CD4-positive, alpha-beta T cell treated with Interleukin-15 for 1 hour (primary cell): ENCODE measurements around the gene RRN3.
"Not testable (repeated sequence)": the region's sequence is repeated elsewhere in the genome, so short reads cannot be mapped to it uniquely, and the experiment has no call there.

Experiments used
- DNase-seq: peaks from one replicate; pipeline ENCODE4 v3.0.0-alpha.2; 2020

The RRN3 gene

DNA sequence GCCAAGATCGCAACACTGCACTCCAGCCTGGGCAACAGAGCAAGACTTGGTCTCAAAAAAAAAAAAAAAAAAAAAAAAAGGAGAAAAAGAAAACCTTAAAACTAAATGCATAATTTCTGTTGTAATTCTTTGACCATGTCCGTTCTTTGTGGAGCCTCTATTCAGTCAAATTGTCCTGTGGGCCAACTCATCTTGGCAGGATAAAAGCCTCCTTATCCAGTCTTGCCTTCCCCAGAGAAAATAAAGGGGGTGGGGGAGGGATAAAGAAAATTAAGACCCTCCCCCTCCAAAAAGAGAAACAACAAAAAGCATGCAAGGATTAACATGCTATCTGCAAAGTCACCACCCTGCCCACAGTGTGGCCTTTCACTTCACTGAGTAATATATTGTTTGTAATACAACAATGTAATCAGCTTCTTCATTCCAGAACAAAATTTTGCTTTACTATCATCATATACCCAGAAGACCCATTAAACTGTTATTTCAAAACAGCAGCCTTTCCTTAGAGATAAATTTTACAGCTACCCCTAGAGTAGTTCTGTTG is 5.4 kb upstream of the RRN3 start:
- DNase-seq, result not testable (repeated sequence)

- not testable (repeated sequence) for DNase-seq
Measured at GRCh38 chr16:15096583-15096972, 2.5 kb upstream of the RRN3 start.

- DNase-seq, result not testable (repeated sequence)
Measured at GRCh38 chr16:15093571-15093954, 509 bp downstream of the RRN3 start.

GRCh38 chr16:15090663-15091269 is 3.3 kb downstream of the RRN3 start:
- DNase-seq, result not testable (repeated sequence)

- not testable (repeated sequence) for DNase-seq
Measured at GRCh38 chr16:15082788-15083187, 11.3 kb downstream of the RRN3 start.

DNA sequence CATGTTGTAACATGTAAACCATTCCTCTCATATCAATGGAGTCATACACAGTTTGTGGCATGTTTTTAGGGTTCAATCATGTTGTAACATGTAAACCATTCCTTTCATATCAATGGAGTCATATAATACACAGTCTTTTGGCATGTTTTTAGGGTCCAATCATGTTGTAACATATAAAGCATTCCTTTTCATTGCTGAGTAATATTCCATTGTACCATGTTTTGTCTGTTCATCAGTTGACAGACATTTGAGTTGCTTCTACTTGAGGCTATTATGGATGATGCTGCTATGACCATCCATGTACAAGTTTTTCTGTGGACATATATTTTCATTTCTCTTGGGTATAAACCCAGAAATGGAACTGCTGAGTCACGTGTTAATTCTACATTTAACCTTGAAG is 13.2 kb downstream of the RRN3 start:
- not testable (repeated sequence) for DNase-seq

DNA sequence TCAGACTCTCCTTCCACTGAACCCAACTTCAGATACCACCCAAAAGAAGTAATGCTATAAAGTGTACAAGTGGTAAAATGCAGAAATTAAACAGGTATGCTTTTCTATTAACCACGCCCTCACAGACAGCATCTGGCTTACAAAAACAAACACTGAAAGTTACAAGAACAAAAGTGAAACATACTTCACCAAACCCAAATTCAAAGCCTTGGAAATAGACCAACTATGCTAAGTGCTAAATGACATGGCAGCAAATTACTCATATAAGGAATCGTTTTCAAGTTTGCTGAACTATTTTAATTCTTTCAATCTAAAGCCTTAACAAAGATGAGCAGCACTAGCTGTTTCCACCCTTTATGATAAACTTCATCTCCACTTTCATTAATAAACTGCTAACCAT is 17.9 kb downstream of the RRN3 start:
- not testable (repeated sequence) for DNase-seq

DNA sequence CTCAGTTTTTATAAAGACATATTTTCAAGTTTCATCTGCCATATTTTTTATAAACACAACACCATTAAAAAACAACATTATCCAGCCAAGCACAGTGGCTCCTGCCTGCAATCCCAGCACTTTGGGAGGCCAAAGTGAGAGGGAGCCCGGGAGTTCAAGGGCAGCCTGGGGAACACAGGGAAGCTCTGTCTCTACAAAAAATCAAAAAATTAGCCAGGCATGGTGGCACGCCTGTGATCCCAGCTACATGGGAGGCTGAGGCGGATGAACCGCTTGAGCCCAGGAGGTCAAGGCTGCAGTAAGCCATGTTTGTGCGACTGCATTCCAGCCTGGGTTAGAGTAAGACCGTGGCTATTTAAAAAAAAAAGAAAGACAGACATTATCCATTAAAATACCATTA is 21.0 kb downstream of the RRN3 start:
- DNase-seq, result no peak

DNA sequence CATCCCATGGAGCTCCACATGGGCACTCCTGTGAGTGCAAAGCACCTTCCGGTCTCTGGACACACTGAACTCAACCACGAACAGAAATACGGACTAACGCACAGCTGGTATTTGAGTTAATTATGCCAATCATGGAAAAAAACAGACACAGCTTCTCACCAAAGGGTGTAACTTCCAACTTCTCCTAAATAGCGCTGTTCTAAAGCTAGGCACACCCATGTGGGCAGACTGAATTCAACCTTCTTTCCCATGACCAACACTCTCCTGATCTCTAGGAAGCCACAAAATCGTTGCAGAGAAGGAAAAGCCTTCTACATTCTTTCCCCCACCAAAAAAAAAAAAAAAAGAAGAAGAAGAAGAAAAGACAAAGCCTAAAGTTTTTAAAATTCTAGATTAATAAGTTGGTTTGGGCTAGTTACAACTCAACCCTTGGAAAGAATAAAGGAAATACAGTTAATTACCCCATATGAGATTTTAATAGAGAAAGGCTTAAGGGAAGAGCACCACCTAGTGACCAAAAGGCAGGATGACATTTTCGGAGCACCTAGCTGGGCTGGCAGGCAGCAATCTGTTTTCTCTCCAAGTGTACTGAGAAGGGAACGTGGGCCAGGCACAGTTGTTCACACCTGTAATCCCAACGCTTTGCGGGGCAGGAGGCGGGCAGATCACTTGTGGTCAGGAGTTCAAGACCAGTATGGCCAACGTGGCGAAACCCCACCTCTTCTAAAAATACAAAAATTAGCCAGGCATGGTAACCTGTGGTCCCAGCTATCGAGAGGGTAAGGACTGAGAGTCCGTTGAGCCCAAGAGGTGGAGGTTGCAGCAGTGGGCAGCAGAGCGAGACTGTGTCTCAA is 21.9 kb downstream of the RRN3 start:
- DNase-seq, result not testable (repeated sequence)

DNA sequence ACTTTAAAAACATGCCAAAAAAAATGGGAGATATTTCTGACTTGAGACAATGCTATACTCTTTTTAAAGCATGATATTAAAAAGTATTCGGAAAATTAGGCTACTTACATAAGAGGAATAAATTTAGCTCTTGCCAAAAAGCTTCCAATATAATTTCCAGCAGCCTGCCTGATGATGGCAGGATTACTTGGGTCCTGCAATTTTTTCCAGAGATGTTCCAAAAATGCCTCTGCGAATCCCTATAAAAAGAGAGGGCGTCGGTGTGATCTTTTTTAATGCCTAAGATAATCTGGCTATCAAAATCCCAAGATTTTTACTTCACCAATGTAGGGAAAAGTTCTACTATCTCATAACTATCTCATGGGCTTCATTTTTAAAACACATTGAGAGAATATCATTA is 23.1 kb downstream of the RRN3 start:
- not testable (repeated sequence) for DNase-seq

- DNase-seq, result not testable (repeated sequence)
Measured at GRCh38 chr16:15066690-15067089, 27.4 kb downstream of the RRN3 start.

DNA sequence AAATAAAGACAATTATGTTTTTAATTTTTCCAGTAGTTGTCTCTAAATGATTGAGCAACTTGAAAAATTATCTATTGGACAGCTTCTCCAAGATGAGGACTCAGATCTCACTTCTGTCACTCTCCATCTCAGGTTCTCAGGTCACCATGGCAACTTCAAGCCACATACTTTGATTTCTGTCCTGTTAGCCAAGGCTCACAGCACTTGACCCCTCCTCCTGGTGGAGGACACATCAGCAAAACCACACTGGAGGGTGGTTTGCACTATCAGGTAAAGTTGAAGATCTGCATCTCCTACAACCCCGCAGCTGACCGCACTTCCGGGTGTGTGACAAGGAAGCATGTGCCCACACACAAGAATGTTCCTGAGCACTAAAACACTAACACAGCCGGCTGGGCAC is 28.1 kb downstream of the RRN3 start:
- DNase-seq, result not testable (repeated sequence)

- not testable (repeated sequence) for DNase-seq
Measured at GRCh38 chr16:15062085-15062810, 31.8 kb downstream of the RRN3 start.

GRCh38 chr16:15059324-15059723 is 34.7 kb downstream of the RRN3 start:
- no peak for DNase-seq

DNA sequence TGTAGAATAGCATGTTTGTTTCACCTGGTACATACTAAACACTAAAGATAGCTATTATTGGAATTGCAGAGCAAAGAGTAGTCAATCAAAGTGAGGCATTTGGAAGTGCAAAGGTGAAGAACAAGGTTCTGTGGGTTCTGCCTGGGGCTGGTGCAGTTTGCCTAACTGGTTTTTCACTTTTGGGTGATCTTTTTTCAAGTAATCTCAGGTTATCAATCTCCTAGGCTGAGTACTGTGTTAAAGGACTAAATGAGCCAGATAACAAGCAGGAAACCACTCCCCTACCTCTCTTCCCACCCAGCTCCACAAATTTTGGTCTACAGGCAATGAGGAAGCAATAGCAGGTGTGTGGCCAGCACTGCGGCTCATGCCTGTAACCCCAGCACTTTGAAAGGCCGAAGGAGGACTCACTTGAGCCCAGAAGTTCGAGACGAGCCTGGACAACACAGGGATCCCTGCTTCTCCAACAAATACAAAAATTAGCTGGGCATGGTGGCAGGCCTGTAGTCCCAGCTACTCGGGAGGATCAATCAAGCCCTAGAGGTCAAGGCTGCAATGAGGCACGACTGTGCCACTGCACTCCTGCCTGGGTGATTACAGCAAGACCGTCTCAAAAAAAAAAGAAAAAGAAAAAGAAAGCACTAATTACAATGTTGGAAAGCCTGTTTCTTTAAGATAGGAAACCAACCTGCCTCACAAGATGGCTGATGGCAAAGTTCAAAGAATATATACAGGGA is 36.2 kb downstream of the RRN3 start:
- no peak for DNase-seq

DNA sequence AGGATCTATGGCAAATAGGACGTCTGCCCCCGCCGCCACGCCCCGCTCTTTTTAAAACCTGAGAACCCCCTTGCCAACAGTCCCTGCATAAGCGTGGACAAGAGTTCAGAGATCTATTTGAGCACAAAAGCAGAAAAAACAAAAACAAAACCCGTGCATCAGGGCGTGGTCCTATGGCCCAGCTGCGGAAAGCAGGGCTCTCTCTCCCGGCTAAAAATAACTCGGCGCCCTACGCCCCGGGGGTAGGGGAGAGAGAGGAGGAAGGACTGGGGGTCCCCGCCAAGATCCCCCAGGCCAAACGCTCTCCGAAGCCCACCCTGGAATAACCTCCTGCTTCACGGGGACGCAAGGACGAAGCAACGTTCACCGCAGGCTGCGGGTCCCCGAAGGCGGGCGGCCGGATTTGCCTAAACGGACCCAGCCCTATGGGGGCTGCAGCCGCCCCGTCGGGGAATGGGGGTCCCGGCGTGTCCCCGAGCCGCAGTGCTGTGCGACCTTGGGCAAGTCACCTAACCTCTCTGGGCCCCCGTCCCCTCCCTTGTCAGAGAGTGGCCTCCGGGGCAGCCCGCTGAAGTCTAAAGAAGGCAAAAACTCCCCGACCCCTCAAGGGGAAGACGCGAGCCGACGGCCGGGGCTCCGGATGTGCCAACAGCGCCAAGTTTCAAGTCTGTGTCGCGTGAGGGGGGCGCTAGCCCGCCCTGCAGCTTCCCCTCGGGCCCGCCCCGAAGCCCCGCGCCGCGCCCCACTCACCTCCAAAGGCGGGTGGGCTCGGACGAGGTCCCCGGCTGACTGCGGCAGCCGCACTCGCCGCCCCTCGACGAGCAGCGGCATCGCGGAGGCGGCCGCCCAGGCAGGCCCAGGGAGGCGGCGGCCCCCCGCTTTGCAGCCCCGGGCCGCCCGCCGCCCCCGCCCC is 38.7 kb downstream of the RRN3 start:
- DNase-seq, result no peak

DNA sequence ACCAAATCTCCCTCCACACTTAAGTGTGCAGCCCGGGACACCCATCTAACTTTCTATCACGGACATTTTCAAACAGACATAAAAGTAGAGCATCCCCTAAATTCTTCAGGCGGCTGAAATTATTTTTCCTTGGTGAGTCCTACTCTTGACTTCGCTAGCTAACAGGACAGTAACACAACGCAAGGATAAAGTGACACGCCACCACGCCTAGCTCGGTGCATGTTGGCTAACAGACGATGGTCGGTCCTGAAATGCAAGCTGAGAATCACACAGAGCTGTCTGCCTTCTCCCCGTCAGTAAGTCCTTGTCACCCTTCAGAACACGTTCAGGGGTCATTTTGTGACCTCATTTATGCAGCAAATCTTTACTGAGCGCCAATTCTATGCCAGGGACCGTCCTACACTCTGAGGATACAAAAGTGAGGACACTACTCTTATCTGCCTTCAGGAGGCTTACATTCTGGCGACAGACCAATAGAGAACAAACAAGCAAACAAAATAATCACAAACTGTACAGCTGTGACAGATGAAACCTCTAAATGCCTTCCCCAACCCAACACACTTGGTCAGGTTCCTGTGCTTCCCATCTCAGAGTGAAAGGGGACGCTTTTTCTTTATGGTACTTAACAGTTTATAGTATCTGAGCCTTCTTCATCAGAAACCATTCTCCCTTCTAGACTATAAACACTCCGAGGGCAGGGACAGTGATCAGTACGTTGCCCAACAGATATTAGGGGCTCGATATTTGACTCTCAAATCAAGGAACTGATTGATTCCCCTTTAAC is 39.5 kb downstream of the RRN3 start:
- DNase-seq, result no peak

GRCh38 chr16:15053904-15054303 is 40.2 kb downstream of the RRN3 start:
- no peak for DNase-seq

DNA sequence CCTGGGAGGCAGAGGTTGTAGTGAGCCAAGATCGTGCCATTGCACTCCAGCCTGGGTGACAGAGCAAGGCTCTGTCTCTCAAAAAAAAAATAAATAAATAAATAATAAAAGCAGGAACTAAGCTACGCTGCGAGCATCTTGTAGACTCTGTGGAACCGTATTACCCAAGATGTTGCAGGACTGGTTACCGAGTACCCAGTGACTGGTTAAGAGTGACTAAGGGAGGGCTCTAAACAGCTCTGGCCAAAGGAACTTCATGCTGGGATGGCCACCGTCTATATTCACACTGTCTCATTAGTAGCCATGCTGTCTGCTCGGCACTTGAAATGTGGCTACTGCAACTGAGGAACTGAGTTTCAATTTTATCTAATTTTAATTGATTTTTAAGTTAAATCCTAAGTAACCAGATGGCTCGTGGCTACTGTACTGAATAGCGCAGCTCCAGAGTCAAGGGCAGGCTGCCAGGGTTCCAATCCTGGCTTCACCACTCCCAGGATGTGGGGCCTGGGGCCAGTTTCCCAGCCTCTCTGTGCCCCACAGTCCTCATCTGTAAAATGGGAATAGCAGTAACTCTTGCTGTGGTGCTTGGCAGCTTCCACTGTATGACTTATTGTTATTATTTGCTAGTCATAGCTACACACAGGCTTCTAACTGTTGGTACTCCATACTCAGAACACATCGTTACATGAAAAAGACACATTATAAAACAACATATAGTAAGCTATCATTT is 41.2 kb downstream of the RRN3 start:
- DNase-seq, result peak; percentile 32

- no peak for DNase-seq
Measured at GRCh38 chr16:15051387-15051951, 42.6 kb downstream of the RRN3 start.
